HepG2 (cell line): ENCODE data around the gene FHIT. TPM values are rescaled to one million over a fixed set of nuclear protein-coding genes. Genes with fewer than 3 reads are reported as not detected.

Experiments used
- ATAC-seq: fragments of 200-7000 bp; cut with Tn5 transposase; 3 replicates; pipeline ENCODE4 v1.9.1; 2020; ENCODE audit warnings: mild to moderate bottlenecking, moderate library complexity
- BruUV-seq: library from RNA; stranded (reverse); fragments of 400-500 nt; replicated peaks from 2 replicates; lab custom pipeline; 2021; lab: Mats Ljungman, UMichigan
- CTCF ChIA-PET: fragments of 300-600 bp; formaldehyde crosslinking; extraction: SDS; loops from one replicate; lab custom pipeline; 2021; ENCODE audit warnings: low total read pairs, inconsistent platforms, low intra/inter-chr PET ratio; lab: Yijun Ruan, JAX
- POLR2A ChIA-PET: fragments of 350-600 bp; sonication (Branson Sonifier 250); formaldehyde crosslinking; loops from one replicate; lab custom pipeline; 2020; ENCODE audit warnings: antibody characterized with exemption, inconsistent platforms; lab: Yijun Ruan, JAX
- DNase-seq: peaks from one replicate; pipeline ENCODE4 v3.0.0-alpha.2; 2015; ENCODE audit warnings: low spot score
- FAIRE-seq: peaks from 3 replicates; lab custom pipeline; 2011; peaks lifted over from hg19 to GRCh38; lab: Jason Lieb, UNC
- H2AFZ ChIP-seq: one replicate; pipeline ENCODE4 v1.6.1; 2011; ENCODE audit warnings: low read length, inconsistent platforms
- H3K27ac ChIP-seq: fragments of 300-600 bp; 3 replicates; pipeline ENCODE4 v1.8.0; 2011; ENCODE audit warnings: mixed run types, mild to moderate bottlenecking, mixed read lengths, low read length, inconsistent platforms; ENCODE audit not compliant: insufficient read depth; ENCODE audit errors: extremely low read length
- H3K27me3 ChIP-seq, 2 experiments: fragments of 200-600 bp in 1 of 2; 2 replicates in 1 of 2; 3 replicates in 1 of 2; pipeline versions ENCODE4 v1.6.0 to v1.8.0; 2011; ENCODE audit warnings: low read length in 2 of 2, mild to moderate bottlenecking in 2 of 2, moderate library complexity in 2 of 2, inconsistent platforms in 1 of 2; ENCODE audit not compliant: insufficient read depth in 2 of 2, control insufficient read depth in 1 of 2
- H3K36me3 ChIP-seq, 2 experiments: fragments of 200-600 bp in 1 of 2; replicated peaks in 1 of 2; 2 replicates in 1 of 2; 3 replicates in 1 of 2; pipeline versions ENCODE4 v1.5.1 to v1.8.0; 2011; ENCODE audit warnings: low read length in 2 of 2, inconsistent platforms in 1 of 2; ENCODE audit not compliant: insufficient read depth in 2 of 2, control insufficient read depth in 1 of 2
- H3K4me1 ChIP-seq: 2 replicates; pipeline ENCODE4 v1.5.1; 2012; ENCODE audit warnings: low read length, inconsistent platforms; ENCODE audit not compliant: insufficient read depth
- H3K4me2 ChIP-seq: 2 replicates; pipeline ENCODE4 v1.6.0; 2011; ENCODE audit warnings: low read depth, low read length, inconsistent platforms
- H3K4me3 ChIP-seq, 3 experiments: fragments of 200-600 bp in 1 of 3; sonication (generic), shearing (Covaris generic) in 1 of 3; replicated peaks in 1 of 3; 2 replicates each; pipeline ENCODE4 v1.5.1; 2011 to 2016; ENCODE audit warnings: low read length in 3 of 3, inconsistent platforms in 2 of 3, low read depth in 2 of 3, mild to moderate bottlenecking in 2 of 3, control low read depth in 1 of 3, mixed read lengths in 1 of 3; ENCODE audit not compliant: insufficient read depth in 1 of 3
- H3K79me2 ChIP-seq: one replicate; pipeline ENCODE4 v1.6.1; 2011; ENCODE audit warnings: low read length, inconsistent platforms; ENCODE audit not compliant: insufficient read depth
- H3K9ac ChIP-seq: 2 replicates; pipeline ENCODE4 v1.6.0; 2011; ENCODE audit warnings: mild to moderate bottlenecking, low read depth, low read length, inconsistent platforms; ENCODE audit not compliant: insufficient read depth
- H3K9me3 ChIP-seq: 2 replicates; pipeline ENCODE4 v1.5.1; 2012; ENCODE audit warnings: mild to moderate bottlenecking, low read length
- H4K20me1 ChIP-seq: 2 replicates; pipeline ENCODE4 v1.6.0; 2011; ENCODE audit warnings: inconsistent platforms, mild to moderate bottlenecking, low read length, moderate library complexity; ENCODE audit not compliant: insufficient read depth
- CEBPB ChIP-seq: IDR thresholded peaks from 2 replicates; pipeline ENCODE4 v1.6.1; 2011; ENCODE audit warnings: low read depth, low read length, improper control_type of control experiment, borderline replicate concordance
- NFYC ChIP-seq: IDR thresholded peaks from 2 replicates; pipeline ENCODE4 v1.6.1; 2016; ENCODE audit warnings: missing genetic modification reagents, missing compliant biosample characterization
- SAFB2 ChIP-seq: sonication (generic); formaldehyde crosslinking; IDR thresholded peaks from 2 replicates; pipeline ENCODE4 v1.5.1; 2020; ENCODE audit warnings: missing genetic modification reagents, low read depth, mild to moderate bottlenecking, borderline replicate concordance
- ZNF12 ChIP-seq: sonication (generic); formaldehyde crosslinking; IDR thresholded peaks from 2 replicates; pipeline ENCODE4 v1.5.0; 2020; ENCODE audit warnings: missing genetic modification reagents
- ZNF446 ChIP-seq: sonication (generic); formaldehyde crosslinking; IDR thresholded peaks from 2 replicates; pipeline ENCODE4 v1.5.0; 2020; ENCODE audit warnings: mild to moderate bottlenecking, missing genetic modification reagents
- ZNF547 ChIP-seq: sonication (generic); formaldehyde crosslinking; IDR thresholded peaks from 2 replicates; pipeline ENCODE4 v1.5.1; 2020; ENCODE audit warnings: mild to moderate bottlenecking, missing genetic modification reagents
- ZNF577 ChIP-seq: sonication (generic); formaldehyde crosslinking; IDR thresholded peaks from 2 replicates; pipeline ENCODE4 v1.4.0; 2020; ENCODE audit warnings: mild to moderate bottlenecking, low read depth, missing genetic modification reagents, borderline replicate concordance
- WGBS: methylation state at CpG from one replicate; pipeline ENCODE4 v1.1.6; 2017; ENCODE audit warnings: low lambda C conversion rate; 5-methylcytosine and 5-hydroxymethylcytosine counted together
- in situ Hi-C: cut with HindIII; loops from 2 replicates; pipeline ENCODE4 v1.10.0; 2017; ENCODE audit warnings: low pct_unique_long_range_greater_than_20kb; ENCODE audit not compliant: extremely low pct_ligation_motif_present
- intact Hi-C: fragments of 100-400 bp; cut with micrococcal nuclease; formaldehyde crosslinking; loops from one replicate; pipeline ENCODE4 v1.10.0; 2022; ENCODE audit not compliant: unreplicated experiment
- polyA plus RNA-seq, 8 experiments: library from polyadenylated mRNA; depleted of rRNA in 3 of 8; stranded (reverse) in 7 of 8; unstranded in 1 of 8; fragments of >200 nt; fragmentation: Illumina TruSeq in 4 of 8; extraction: Trizol in 4 of 8; gene quantifications; 2 replicates each; pipeline versions ENCODE4 v1.2.1 to v1.2.3, GENCODE V29; 2011 to 2016; ENCODE audit warnings: low read depth in 4 of 8, missing spikeins in 1 of 8, mixed read lengths in 1 of 8; ENCODE audit not compliant: insufficient read depth in 1 of 8
- total RNA-seq, 5 experiments: library from RNA; depleted of rRNA; stranded (reverse); fragments of >200 nt; fragmentation: Illumina TruSeq; extraction: Trizol; gene quantifications; 2 replicates each; pipeline ENCODE4 v1.2.3, GENCODE V29; 2016; ENCODE audit warnings: low read depth in 1 of 5
- TF ChIP-seq, protein P1 (sequence below): sonication (generic); formaldehyde crosslinking; IDR thresholded peaks from 2 replicates; pipeline ENCODE4 v1.8.0; 2022; ENCODE audit warnings: mild to moderate bottlenecking, missing genetic modification reagents; ENCODE audit not compliant: insufficient replicate concordance
- TF ChIP-seq, protein P2 (sequence below): sonication (generic); formaldehyde crosslinking; IDR thresholded peaks from 2 replicates; pipeline ENCODE4 v1.5.0; 2020; ENCODE audit warnings: missing genetic modification reagents
- TF ChIP-seq, protein P3 (sequence below): sonication (generic); formaldehyde crosslinking; IDR thresholded peaks from 2 replicates; pipeline ENCODE4 v1.8.1; 2023; ENCODE audit warnings: missing genetic modification reagents, inconsistent platforms, borderline replicate concordance
- TF ChIP-seq, protein P4 (sequence below): IDR thresholded peaks from 2 replicates; pipeline ENCODE4 v1.6.1; 2016; ENCODE audit warnings: mild to moderate bottlenecking

The FHIT gene
- total and polyA plus RNA-seq, 2 of the 13 experiments (the other 11 are each of a cell fraction or from before 2014, with no cell fraction given) = 4.0 to 4.6 TPM

DNA sequence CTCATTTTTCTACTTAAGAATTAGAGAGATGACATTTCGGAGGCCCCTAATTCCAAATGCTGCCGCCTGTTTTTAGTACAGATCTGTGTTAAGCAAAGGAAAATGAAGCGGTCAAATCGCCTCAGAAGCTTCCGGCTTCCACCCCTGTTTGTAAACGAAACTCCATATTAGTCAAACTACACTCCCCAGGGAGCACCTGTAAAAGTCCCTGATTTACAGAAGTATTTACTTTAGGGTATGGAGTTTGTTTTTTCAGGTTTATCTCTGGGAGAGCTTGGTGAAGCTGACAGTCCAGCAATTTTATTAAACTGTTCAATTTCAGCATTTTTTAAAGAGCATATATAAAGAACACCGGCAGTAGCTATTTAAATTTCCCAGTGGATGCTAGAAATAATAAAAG, 319.8 kb downstream of the FHIT start:
- Histone ChIP-seq H2AFZ (no peak overlapping the region), H3K79me2 (no peaks in the 10 kb centered on the region), H3K4me1 (no peaks in the 10 kb centered on the region), H3K27me3 (no peaks in the 10 kb centered on the region), H3K4me2 (no peak overlapping the region), H3K27ac (no peak overlapping the region), H3K4me3 (no peak overlapping the region), H3K9me3 (no peaks in the 10 kb centered on the region), H4K20me1 (no peaks in the 10 kb centered on the region), H3K9ac (no peak overlapping the region), H3K36me3 (no peaks in the 10 kb centered on the region)
- WGBS = 63% methylated on average over 7 of the region's 7 CpGs
- intact Hi-C loops (no loop called here), in situ Hi-C loops (no loop called here)
- BruUV-seq = no TSS peak
- CTCF ChIA-PET = no interaction called here
- ATAC-seq (no peak), FAIRE-seq (no peak), DNase-seq (no peak)
- POLR2A ChIA-PET = no interaction called here
- TF ChIP-seq ZNF446 (CRISPR knock-in tag) (no peak), ZNF577 (no peak), NFYC (no peak), ZNF547 (no peak), ZNF12 (no peak), CEBPB (no peak), SAFB2 (CRISPR knock-in tag) (no peak)
- TF ChIP-seq, protein P1, sequence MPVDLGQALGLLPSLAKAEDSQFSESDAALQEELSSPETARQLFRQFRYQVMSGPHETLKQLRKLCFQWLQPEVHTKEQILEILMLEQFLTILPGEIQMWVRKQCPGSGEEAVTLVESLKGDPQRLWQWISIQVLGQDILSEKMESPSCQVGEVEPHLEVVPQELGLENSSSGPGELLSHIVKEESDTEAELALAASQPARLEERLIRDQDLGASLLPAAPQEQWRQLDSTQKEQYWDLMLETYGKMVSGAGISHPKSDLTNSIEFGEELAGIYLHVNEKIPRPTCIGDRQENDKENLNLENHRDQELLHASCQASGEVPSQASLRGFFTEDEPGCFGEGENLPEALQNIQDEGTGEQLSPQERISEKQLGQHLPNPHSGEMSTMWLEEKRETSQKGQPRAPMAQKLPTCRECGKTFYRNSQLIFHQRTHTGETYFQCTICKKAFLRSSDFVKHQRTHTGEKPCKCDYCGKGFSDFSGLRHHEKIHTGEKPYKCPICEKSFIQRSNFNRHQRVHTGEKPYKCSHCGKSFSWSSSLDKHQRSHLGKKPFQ (CRISPR knock-in tag) = no peak
- TF ChIP-seq, protein P2, sequence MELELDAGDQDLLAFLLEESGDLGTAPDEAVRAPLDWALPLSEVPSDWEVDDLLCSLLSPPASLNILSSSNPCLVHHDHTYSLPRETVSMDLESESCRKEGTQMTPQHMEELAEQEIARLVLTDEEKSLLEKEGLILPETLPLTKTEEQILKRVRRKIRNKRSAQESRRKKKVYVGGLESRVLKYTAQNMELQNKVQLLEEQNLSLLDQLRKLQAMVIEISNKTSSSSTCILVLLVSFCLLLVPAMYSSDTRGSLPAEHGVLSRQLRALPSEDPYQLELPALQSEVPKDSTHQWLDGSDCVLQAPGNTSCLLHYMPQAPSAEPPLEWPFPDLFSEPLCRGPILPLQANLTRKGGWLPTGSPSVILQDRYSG (CRISPR knock-in tag) = no peak
- TF ChIP-seq, protein P3, sequence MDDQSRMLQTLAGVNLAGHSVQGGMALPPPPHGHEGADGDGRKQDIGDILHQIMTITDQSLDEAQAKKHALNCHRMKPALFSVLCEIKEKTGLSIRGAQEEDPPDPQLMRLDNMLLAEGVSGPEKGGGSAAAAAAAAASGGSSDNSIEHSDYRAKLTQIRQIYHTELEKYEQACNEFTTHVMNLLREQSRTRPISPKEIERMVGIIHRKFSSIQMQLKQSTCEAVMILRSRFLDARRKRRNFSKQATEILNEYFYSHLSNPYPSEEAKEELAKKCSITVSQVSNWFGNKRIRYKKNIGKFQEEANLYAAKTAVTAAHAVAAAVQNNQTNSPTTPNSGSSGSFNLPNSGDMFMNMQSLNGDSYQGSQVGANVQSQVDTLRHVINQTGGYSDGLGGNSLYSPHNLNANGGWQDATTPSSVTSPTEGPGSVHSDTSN = no peak
- TF ChIP-seq, protein P4, sequence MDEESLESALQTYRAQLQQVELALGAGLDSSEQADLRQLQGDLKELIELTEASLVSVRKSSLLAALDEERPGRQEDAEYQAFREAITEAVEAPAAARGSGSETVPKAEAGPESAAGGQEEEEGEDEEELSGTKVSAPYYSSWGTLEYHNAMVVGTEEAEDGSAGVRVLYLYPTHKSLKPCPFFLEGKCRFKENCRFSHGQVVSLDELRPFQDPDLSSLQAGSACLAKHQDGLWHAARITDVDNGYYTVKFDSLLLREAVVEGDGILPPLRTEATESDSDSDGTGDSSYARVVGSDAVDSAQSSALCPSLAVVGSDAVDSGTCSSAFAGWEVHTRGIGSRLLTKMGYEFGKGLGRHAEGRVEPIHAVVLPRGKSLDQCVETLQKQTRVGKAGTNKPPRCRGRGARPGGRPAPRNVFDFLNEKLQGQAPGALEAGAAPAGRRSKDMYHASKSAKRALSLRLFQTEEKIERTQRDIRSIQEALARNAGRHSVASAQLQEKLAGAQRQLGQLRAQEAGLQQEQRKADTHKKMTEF = no peak
